C4-2B (cell line): Measurements from ENCODE around the gene LRRC23.

Experiments used
- H3K27ac ChIP-seq: fragments of 450-650 bp; 2 replicates; pipeline ENCODE4 v1.5.1; 2017
- CTCF ChIP-seq: fragments of 450-650 bp; conservative IDR thresholded peaks from 2 replicates; pipeline ENCODE4 v1.5.1; 2017; ENCODE audit warnings: mild to moderate bottlenecking
- ZFX ChIP-seq: fragments of 450-650 bp; IDR thresholded peaks from 2 replicates; pipeline ENCODE4 v1.6.1; 2017

Gene LRRC23

GRCh38 chr12:6951551-6952120 is 47.0 kb downstream of the LRRC23 start:
- TF ChIP-seq ZFX (no peak), CTCF (no peak)
- no peak overlapping the region for H3K27ac ChIP-seq

DNA sequence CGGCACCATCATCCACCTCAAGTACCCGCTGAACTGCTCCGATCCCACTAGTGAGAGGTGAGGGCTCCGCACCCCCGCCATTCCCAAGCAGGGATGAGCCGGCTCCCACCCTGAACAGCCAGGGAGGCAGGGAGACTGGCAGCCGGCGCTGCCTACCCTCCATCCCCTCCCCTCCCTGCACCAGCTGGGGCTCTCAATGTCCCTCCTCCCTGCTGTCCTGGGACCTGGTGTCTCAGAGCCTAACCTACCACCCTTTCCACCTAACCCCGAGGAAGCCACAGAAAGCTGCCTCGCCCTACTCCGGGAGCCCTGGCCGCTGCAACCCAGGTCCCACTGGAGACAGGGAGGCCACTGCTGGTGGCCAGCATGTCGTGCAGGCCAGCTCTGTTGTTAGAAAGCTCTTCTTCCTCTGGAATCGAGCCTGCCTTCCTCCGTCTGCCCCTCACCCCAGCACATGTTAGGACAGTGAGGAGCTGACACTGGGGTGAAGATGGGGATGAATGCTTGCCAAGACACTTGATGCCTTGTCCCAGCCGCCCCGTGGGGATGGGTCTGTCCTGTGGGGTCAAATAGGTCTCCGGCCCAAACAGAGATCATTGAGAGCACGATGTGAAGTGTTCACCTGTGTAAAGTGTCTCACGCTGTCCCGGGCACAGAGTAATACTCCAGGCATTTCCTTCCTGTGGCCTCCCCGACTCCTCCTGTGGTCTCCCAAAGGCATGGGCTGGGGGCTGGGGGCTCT is 47.7 kb downstream of the LRRC23 start:
- TF ChIP-seq ZFX (no peak), CTCF (no peak)
- no peak overlapping the region for H3K27ac ChIP-seq

DNA sequence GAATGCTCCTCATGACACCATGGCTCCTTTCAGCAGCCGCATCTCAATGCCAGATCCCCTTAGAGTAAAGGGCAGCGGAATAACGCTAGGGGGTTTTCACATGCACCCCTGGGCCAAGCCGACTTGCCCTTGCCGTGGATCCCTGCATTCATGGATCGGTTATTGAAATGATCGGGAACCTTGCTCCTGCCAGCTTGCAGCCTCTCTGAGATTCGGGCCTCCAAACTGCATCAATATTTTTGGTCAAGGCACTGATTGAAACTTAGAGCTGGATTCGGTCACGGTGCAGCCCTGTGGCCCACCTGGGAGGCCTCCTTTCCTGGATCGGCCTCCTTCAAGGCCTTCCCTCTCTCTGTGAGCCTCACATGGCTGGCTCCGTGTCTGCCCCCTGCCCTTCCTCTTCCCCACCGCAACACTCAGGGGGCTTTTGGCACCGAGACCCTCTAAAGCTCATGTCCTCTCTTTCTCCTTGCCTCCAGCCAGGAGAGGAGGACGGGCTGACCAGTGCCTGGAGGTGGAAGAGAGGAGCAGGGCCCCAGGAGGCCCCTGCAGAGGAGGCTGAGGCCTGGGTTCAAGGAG is 48.3 kb downstream of the LRRC23 start:
- TF ChIP-seq ZFX, result no peak
- no peak for TF ChIP-seq CTCF
- no peak overlapping the region for H3K27ac ChIP-seq

DNA sequence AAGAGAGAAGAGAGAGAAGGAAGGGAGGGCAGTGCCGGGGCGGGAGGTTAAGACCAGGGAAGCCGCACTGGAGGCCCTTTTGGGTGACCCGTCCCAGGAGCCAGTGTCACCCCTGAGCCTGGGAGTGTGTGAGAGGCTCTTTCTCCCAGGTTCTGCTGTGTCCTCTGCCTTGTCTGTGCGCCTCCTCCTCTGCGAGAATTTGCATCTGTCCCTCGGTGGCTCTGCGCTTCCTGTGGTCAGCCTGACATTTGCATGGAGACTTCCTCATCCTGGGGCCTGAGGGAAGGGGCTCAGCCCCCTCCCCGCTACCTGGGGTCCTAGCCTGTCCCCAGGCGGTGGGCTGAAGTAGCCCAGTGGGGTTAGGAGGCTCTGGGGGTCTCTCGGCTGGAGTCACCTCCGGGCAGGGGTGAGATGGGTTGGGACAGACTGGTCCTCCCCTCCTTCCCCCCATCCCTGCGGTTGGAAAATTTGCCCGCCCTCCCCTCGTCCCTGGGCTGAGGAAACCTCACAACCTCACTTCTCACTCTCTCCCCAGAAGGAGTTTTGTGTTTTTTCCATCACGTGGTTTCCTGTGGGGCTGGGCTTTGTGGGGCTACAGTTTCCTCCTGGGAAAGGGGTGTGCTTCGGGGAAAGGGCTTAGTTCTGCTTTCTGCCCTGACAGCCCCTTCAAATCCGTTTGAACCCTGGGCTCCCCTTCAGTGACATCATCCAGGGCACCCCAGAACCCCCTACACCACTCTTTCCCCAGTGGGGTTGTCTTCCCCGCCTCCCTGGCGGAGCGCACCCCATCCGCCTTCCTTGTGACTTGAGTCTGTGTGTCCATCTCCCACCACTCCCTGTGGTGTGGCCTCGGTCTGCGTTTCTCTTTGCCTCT is 49.1 kb downstream of the LRRC23 start:
- TF ChIP-seq CTCF, result no peak
- TF ChIP-seq ZFX, result no peak
- no peak overlapping the region for H3K27ac ChIP-seq

GRCh38 chr12:6954316-6955107 is 49.9 kb downstream of the LRRC23 start:
- H3K27ac ChIP-seq, result no peak overlapping the region
- TF ChIP-seq CTCF (no peak), ZFX (no peak)

DNA sequence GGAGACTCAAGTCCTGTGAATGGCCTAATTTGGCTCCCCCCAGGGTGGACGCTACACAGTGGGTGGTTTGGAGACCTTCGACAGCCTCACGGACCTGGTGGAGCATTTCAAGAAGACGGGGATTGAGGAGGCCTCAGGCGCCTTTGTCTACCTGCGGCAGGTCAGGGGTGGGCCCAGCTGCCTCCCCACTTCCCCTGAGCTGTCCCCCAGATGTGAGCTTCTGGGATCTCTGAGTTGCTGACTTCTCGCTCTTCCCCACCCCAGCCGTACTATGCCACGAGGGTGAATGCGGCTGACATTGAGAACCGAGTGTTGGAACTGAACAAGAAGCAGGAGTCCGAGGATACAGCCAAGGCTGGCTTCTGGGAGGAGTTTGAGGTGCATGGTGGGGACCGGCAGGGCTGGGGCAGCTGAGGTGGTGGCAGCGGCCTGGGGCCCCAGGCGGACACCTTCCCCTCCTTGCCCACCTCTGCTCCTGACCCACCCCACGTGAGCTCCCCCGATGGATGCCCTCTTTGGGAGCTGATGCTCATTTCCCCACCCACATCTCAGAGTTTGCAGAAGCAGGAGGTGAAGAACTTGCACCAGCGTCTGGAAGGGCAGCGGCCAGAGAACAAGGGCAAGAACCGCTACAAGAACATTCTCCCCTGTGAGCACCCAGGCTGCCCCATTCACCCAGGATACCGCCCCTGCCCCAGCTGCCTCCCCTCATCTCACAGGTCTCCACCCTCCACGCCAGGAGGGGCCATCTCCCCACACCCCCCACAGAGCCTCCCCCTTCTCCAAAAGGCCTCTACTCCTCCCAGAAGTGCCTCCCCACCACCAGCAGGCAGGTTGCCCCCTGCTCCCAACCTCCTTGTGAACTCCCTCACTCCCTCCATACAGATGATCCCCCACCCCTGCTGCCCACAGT is 50.7 kb downstream of the LRRC23 start:
- TF ChIP-seq CTCF, result no peak
- TF ChIP-seq ZFX, result no peak

More for the DNA sequence above, 50.7 kb downstream of the LRRC23 start:
- no peak overlapping the region for H3K27ac ChIP-seq
